SIG-M5 (cell line): Measurements from ENCODE around the gene FBP2.

Experiments used
- DNase-seq: peaks from one replicate; lab custom pipeline; 2025; lab: John Stamatoyannopoulos, UW

FBP2 gene

DNA sequence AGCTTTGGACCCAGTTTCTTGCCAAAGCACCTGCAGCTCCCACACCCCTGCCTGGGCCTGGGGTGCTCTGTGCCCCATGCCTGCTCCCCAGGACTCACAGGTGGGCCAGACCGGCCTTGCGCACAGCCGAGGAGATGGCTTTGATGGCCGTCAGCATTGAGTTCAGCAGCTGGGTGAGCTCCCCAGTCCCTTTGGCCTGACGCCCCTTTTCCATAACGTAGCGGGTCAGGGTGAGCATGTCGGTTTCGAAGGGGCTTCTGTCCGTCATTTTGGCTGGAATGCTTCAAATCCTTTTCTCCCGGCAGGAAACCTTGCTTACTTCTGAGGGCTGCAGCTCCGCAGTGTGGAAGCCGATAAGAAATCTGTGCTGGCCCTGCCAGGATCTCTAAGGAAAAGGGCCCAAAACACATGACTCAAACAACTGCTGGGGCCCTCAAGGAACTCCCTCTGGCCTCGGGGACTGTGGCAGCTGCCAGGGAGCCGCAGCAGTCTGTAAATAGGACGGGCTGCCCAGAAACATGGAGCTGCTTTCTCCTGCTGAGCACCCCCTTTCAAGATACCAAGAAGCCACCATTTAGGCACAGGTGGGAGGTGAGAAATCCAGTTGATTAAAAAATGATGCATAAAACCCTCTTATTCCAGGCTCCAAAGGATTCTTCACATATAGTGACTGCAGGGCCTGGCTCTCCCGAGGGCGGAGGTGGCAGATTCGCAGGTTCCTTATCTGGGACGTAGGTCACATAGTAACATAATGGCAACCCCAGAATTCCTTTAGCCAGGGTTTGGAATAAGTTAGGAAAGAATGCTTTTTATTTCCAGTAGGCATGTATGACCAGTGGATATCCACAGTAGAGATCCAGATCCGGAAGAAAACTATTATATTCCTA lies at the start of gene FBP2:
TSS of gene FBP2 (minus strand) at position 366 of the 887 bp plus-strand sequence. CDS start at position 268, 98 bp downstream.
- no peak for DNase-seq

DNA sequence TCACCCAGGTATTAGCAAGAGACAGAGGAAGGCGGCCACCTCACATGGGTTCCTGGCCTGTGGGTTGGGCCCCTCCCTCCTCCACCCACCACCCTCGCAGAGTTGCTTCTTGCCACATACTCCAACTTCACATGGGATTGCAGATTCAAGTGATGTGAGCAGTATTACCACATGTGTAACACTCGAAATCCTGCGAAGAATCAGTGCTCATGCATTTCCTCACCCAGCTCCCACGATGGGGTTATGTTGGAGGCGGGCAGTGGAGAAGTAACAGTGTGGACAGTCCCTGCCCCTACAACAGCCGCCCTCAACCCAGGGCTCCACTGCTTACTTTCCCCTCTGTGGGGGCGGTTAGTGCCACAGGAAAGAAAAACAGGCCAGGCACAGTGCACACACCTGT lies 49.6 kb upstream of the FBP2 start:
- no peak for DNase-seq

DNA sequence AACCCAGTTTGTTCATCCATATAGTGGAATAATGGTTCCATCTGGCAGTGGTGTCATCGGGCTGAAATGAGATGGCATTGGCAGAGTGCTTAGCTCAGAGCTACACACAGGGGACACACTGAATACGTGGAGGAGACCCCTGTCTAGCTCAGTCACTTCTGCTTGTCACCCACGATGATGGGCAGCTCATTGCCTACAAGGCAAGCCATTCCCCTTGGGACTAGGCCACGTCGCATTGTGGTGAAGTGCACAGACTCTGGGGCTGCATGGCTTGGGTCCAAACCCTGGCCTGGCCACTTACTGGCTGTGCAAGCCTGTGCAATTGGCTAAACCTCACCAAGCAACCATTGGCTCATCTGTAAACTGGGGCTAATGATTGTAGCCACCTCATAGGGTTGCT lies 48.9 kb upstream of the FBP2 start:
- no peak for DNase-seq

DNA sequence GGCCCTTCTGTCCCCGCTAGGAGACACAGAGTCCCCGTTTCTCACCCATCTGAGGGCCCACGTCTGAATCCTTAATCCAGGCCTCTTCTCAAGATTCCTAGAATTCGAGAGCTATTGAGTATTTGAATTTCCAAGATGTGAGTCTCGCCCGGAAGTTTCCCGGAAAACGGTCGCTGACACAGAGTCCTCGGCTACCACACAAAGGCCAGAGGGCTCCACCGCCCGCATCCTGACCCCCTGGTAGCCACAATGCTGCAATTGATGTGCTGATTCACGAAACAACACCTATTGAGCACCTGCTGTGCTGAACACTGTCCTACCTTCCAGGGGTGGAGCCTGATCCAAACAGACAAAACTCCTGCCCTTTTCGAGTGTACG lies 46.4 kb upstream of the FBP2 start:
- no peak for DNase-seq

DNA sequence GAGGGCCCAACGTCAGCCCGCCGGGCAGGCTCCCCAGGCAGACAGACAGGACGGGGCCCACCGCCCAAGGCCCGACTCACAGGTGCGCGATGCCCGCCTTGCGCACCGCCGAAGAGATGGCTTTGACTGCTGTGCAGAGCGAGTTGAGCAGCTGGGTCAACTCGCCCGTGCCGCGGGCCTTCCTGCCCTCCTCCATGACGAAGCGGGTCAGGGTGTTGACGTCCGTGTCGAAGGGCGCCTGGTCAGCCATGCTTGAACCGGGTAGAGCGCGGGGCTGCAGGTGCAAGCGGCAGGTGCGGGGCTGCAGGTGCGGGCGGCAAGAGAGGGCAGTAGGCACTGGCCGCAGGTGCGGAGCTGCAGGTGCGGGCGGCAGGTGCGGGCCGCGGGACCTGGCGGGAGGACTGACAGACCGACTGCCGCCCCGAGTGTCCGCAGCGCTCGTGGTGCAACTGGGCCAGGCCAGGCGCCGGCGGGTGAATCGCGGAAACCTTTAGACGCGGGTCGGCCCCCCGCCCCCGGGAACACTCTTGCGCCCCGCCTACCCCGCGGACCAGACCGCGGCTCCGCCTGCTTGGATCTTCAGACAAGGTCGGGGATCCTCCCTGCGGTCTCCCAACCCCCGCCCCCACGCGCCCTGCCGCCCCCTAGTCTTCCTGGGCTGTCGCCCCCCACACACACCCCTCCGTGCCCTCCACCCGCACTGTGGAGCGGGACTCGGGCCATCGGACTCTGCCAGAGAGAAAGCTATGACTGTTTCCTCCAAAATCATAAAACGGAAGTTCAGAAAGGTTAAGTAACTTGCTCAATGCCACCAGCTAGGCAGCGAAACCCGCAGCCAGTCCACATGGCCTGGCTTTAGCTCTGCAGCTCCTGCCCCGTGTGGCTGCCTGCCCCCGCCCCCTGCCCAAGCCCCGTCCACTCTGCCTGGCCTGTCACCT lies 45.7 kb upstream of the FBP2 start, which contains the start of gene FBP1:
TSS of gene FBP1 (minus strand) at position 458 of the 938 bp plus-strand sequence. CDS start at position 250, 208 bp downstream.
- DNase-seq = peak; percentile 23

DNA sequence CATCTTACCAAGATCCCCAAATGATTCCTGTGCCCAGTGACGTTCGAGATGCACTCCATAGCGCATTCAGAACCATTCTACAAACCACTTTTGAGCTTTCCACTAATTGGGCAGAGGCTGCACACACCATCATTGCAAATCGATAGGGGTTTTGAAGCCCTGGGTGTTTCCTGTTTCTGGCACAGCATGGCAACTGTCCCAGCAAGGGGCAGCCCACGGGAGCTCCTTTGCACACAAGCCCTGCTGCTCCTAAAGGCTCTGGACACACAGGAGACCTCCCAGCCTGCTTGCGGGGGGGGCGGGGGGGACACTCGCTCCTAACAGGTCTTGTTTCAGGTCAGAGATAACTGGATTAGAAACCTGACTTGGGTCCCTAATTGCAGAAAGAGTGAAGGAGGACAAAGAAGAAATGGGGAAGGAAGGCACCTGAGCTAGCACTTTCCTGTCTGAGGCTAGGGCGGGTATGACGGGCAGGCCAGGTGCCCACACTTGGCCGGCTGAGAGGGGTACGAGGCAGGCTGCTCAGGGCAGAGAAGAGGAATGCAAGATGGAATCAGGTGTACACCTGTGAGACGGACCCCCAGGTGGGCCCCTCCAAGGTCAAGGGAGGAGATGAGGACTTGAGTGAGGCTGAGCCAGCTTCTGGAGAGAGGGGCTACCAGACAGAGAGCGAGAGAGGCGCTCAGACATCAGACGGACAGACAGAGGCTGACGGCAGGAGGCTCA lies 44.9 kb upstream of the FBP2 start:
- DNase-seq = no peak

DNA sequence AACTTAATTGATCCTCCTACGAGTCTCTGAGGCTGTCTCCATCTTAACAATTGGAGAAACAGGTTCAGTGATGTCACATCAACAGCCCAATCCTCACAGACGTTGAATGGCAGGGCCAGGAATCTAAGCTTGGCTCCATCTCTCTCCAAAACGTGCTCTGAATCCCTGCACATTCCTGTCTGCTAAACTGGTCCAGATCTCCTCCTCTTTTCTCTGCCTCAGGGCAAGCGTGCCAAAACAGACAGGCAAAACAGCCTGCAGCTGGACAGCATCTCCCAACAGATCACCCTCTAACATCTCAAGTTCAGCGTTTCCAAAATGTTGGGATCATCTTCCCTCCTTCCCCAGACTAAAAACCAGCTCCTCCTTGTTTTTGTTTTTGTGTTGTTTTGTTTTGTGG lies 39.1 kb upstream of the FBP2 start:
- no peak for DNase-seq

DNA sequence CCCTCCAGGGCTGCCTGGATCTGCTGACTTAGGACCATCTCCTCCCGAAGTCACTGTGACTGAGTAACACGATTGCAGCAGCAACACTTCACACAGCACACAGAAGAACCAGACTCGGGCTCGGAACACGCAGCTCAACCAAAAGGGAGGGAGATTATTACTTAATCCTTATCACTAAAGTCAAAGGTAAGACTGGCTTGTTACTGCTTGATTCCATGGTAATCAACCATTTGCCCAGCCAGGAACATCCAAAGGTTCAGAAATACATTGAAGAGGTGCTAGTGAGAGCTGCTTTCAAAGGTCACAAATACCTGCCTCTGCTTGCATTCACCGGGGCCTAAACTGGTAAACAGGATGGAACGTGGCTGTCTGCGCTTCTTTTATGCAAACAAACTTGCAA lies 38.0 kb upstream of the FBP2 start:
- DNase-seq = no peak

DNA sequence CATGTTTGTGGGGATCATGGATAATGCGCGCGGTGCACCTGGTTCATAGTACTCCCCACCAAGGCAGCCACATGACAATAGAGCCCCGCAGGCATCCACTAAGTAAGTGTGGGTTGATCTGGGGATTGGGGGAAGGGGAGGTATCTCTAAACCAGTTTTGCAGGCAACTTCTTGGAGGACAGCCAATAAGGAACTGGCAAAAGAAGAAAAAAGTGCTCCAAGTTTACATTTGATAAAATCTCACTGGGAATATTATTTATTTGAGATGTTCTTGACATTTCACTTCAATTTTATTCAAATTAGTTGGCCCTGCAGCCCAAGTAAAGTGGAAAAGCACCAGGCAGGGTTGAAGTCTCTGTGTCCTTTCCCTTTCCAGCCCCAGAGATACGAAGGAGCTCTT lies 37.2 kb upstream of the FBP2 start:
- no peak for DNase-seq

DNA sequence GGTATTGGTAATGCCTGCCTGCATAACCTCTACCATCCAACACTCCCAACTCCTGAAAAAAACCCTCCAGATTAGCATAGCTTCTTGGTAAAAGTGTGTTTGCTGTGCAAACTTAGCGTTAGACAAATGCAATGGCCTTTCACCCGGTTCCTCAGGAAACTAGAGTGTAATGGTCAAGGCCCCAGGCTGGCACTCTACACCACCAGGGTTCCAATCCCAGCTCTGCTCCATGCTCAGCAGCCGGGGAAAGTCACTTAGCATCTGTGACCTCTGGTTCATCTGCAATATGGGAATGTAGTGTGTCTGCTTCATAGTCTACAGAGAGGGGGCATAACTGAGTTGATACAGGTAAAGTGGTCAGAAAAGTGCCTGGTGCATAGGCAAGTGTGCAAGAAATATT lies 36.7 kb upstream of the FBP2 start:
- no peak for DNase-seq

DNA sequence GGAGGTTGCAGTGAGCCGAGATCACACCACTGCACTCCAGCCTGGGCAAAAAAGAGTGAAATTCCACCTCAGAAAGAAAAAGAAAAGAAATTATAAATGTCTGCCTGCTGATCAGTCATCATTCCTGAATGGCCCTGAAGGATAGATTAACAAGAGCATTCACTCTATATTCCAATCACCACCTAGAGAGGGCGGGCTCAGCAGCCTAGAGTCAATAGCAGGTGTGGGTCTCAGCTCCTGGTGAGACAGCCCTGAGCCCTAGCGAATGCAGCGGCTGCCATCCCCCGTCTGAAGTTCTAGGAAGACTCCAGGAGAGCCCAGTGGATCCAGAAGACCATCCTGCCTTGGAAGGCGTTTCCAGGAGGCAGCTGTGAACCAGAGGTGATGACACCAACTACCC lies 33.7 kb upstream of the FBP2 start:
- DNase-seq = no peak

DNA sequence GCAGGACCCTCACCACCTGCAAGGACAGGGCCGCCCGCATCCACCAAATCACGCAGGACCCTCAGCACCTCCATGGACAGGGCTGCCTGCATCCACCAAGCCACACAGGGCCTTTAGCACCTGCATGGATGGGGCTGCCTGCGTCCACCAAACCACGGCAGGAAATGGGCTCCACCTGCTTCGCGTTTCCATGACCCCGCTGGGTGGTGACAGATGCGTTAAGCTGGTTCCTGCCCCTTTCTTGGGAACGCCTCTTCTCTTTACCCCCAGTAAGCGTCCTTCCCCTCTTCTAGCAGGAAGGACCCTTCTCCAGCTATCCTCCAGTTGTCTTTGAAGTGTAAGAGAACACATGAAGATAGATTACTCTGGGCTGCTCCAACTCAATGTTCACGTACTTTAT lies 32.2 kb upstream of the FBP2 start:
- no peak for DNase-seq

DNA sequence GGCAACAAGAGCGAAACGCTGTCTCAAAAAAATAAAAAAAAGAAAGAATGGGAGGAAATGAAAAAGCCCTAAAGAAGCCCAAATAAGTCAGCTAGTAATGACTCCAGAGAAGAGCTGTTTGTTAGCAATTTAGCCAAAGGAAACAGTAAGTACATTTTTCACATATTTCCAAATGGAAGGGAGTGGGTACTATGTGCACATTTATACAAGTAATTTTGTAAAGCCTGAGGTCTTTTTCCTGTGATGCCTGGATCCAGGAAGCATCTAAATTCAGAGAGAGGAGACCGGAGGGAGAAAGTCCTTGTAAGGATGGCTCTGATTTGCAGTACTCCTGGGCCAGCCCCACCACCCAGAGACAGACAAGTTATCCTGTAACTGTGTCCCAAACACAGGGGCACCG lies 31.0 kb upstream of the FBP2 start:
- no peak for DNase-seq

DNA sequence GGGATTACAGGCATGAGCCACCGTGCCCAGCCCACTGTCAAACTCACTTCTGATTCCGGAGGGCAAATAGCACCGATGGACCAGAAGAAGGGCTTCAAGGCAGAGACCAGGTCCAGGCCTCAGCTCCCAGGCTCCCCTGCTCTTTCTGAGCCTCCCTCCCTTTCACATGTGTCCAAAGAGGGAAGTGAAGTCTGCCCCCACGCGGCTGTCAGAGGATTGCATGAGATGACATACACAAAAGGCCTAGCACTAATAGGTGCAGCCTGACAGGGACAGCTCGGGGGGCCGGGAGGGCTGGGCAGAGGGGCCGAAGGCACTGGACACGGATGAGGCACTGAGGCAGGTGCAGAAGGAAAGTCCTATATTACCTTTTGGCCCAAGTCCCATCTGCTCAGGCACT lies 29.6 kb upstream of the FBP2 start:
- no peak for DNase-seq

DNA sequence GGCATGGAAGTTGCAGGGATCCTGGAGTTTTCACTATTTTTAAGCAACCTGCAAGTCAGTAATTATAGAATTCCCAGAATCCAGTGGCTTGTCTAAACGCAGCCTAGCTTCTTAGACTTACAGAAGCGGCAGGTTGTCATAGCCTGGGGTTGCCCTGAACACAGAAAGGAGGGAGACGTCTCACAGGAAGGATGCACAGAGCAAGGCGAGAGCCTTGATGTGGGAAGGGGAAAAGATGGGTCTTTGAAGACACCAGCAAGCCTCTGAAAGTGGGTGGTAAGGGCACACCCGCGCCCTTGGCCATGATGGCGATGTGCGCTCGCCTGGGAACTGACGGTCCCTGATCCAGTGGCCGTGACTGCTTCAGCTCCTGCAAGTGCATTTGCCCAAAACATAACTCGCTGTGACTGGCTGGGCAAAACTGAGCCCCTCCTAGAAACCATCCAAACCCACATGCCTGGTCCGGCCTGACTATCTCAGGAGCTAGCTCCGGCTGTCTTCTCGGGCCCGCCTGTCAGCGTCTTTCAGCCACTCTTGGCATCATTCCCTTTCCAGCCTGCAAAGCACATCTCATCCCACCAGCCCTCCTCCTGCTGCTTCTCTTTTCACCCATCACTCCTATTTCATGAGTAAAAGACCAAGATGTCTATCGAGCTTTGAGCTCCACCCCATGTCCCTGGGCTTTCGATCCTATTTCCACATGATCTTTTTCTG lies 28.6 kb upstream of the FBP2 start:
- no peak for DNase-seq

DNA sequence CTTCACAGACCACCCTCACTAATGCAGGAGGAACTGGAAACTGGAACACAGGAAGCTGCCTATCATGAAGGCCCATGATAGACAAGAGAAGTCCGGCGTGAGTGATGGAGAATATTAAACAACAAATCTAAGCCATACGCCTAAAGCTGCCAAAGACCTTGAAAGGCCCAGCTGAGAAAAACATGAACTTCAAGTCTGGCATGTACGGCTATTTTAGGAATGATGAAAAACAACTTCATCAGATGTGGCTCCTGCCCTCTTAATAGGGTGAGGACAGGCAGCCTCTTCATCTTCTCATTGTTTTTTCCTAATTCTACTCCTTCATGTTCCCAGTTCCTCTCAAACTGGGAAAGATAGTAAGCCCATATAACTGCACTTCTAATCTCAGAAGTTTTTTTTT lies 25.4 kb upstream of the FBP2 start:
- DNase-seq = no peak

DNA sequence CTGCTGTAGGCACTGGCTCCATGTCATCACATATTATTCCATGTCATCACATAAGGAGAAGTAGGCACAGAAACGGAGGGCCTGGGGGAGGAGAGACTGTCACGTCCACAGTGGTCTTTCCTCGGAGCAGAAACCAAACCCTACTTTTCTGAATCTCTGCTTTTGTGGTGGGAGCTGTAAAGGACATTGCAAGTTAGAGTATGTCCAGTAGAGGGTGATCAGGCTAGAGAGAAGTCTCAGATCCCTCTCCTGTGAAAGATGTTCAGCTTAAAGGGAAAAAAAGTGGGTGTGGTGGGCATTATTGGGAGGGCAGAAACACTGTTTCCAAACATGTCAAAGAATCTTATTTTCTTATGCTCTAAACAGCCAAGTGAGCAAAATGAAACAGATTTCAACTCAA lies 19.4 kb upstream of the FBP2 start:
- no peak for DNase-seq

DNA sequence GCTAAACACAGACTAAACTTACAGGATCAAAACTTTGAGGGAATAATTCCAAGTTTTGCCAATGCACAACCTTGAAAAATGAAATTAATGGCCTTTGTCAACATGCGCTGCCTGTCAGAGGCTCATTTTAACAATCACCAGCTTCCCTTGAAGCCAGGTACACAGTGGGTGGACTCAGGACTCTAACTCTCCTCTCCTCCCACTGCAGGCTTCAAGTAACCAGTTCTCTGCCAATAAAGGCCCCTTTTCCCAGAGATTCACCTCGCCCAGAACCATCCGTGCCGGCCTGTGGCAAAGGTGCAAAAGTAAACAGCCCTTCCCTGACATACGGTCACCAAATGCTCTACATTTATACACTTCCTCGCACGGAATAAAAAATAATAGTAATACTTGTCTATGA lies 18.4 kb upstream of the FBP2 start:
- DNase-seq = no peak

DNA sequence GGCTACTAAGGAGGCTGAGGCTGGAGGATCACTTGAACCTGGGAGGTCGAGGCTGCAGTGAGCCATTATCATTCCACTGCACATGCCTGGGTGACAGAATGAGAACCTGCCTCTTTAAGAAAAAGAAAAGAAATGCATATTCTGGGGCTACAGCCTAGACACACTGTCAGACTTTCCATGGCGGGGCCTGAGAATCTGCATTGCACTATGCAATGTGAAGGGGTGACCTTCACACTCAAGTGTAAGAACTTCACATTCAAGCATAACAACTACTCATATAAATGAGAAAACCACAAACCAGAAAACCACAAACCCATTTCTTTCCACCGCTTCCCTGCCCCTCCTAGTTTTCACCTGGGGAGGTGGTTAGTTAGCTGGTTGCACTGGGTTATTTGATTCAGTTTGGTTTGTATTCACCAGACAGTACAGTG lies 18.0 kb upstream of the FBP2 start:
- DNase-seq = no peak

DNA sequence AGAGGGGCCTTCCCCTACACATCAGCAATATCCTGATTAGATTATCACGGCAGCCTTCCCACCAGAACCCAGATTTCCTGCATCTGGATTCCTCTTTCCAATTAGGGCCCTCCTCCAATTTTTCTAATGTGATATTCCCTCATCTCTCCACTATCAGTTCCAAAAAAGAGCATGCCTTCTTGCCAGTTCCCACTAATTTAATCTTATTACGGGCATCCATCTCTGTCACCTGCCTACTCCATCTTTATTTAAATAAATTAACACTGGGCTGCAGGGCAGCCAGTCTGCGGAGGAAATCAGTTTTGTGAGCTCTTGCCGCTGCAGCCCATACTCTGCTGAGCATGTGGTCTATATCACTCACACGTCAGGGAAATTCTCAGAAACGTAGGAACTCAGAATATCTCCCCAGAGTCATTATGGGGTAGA lies 16.6 kb upstream of the FBP2 start:
- no peak for DNase-seq

DNA sequence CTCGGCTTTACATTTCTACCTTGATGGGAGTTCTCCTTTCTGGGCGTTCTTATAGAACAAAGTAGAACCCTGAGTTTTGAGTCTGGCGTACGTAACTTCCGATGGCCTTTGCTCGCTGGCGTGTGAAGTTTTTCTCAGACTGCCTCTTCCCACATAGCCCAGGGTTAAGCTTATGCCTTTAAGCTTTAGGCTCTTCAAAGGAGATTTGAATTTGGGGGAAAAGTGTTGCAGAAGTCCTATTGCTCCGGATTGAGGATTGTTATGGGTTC lies 13.7 kb upstream of the FBP2 start:
- no peak for DNase-seq
